Stimulated activated CD4-positive, alpha-beta T cell treated with anti-CD3 and anti-CD28 coated beads, Interleukin-15, amount 100 ng/mL, for 24 hours (primary cell): ENCODE results near the gene ACCS.

Source experiments
- DNase-seq: peaks from one replicate; pipeline ENCODE4 v3.0.0-alpha.2; 2020

Gene ACCS, protein sequence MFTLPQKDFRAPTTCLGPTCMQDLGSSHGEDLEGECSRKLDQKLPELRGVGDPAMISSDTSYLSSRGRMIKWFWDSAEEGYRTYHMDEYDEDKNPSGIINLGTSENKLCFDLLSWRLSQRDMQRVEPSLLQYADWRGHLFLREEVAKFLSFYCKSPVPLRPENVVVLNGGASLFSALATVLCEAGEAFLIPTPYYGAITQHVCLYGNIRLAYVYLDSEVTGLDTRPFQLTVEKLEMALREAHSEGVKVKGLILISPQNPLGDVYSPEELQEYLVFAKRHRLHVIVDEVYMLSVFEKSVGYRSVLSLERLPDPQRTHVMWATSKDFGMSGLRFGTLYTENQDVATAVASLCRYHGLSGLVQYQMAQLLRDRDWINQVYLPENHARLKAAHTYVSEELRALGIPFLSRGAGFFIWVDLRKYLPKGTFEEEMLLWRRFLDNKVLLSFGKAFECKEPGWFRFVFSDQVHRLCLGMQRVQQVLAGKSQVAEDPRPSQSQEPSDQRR

DNA sequence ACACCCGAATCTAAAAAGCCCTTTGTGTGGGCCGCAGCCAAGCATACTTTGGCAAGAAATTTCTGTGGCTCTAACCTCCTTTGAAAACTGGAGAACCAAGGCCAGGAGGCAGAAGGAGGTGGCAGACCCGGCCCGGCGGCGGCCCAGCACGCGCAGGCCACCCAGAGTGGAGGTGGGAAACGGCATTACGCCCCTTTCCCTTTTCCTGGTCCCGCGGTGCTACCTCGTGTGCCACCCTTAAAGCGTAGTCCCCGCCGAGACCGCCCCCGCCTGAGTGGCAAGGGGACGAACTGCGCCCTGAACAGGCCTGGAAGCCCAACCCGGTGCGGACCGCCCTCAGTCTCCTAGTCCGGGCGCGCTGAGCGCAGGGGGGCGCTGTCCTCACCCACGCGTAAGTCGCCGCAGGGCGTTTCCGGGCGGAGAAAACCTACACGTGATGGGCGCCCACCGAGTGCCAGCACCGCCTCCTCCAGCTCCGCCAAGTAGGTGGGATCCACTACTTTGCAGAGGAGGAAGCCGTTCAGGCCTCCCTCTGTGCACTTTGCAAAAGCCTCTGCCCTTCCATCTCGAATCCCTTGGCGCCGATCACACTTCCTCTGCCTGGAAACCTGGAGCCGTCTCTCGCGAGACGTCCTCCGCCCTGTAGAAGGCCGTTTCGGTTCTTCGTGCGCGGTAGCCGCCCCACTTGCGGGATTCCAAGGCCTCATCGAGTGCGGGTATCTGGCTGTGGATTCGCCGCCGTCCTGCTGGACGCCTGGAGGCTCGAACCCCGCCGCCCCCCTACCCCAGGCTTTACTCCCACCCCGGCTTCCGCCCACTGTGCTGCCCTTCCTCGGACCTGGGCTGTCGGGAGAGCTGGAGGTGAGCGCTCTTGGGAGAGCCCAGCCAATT is at the start of gene ACCS:
Gene ACCS (plus strand): TSS at position 430 of the 891 bp plus-strand sequence. CDS start 1,358 bp downstream, outside the sequence.
- peak; percentile 91 for DNase-seq

- DNase-seq, result no peak
These were observed 49.3 kb upstream of the ACCS start for GRCh38 chr11:44016546-44017442.

- no peak for DNase-seq
These were observed 48.5 kb upstream of the ACCS start for GRCh38 chr11:44017443-44018126.

DNA sequence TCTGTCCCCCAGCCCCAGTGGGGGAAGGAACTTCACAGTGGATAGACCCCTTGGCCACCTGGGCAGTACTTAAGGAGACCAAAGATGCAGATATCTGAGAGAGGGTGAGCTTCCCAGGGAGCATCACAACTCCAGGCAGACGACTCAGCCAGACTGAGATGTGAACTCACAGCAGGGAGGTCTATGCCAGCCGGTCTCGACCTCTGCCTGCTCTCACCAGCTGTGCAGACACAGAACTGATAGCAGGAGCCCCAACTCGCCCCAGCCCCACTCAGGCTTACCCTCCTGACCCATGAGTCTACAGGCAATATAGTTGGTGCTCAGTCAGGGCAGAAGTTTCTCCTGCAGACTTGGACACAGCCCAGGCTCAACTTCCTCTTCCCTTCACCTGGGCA is 47.9 kb upstream of the ACCS start:
- DNase-seq, result no peak

DNA sequence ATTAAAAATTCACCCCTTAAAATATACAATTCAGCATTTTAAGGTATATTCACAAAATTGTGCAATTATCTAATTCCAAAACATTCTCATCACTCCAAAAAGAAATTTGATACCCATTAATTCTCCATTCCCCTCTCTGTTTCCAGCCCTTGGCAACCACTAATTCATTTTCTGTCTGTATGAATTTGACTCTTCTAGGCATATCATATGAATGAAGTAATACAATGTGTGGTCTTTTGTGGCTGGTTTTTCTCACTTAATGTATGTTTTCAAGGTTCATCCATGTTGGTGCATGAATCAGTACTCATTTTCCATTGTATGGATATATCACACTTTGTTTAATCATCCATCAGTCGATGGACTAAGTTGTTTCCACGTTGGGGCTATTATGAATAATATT is 47.2 kb upstream of the ACCS start:
- no peak for DNase-seq

DNA sequence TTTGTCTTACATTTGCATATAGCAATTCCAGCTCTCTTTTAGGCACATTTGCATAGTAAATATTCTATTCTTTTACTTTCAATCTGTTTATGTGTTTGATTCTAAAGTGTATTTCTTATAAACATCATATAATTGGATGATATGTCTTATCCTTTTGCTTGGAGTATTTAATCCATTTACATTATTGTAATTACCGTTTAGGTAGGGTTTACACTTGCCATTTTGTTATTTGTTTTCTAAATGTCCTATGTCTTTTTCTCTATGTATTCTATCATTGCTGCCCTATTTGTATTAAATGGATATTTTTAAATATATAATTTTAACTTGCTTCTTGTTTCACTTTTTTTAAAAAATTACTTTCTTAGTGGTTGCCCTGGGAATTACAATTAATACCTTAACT is 41.1 kb upstream of the ACCS start:
- no peak for DNase-seq

DNA sequence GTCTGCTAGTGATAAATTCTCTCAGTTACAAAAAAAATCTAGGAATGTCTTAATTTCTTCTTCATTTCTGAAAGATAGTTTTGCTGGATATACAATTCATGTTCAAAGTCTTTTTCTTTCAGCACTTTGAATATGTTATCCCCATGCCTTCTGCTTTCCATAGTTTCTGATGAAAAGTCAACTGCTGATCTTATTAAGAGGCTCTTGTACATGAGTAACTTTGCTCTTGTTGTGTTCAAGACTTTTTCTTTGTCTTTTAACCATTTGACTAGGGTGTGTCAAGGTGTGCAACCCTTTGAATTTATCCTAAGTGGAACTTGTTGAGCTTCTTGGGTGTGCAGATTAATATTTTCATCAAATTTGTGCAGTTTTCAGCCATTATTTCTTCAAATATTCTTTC is 40.3 kb upstream of the ACCS start:
- no peak for DNase-seq

DNA sequence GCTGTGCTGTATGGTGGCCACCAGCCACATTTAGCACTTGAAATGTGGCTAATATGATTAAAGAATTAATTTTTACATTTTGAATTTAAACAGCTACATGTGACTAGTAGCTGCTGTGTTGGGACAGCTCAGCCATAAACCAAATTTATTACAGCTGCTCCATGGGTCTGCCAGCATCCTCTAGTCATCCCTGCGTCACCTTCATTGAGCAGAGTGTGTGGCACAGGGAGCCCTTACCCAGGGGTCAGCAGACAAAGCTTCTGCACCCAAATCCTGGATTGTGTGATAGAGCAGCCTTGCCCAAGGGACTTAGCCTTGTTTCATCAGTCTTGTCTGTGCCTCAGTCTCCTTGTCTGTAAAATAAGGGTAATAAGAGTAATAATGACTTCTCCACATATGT is 37.7 kb upstream of the ACCS start:
- no peak for DNase-seq

- DNase-seq, result no peak
These were observed 37.1 kb upstream of the ACCS start for GRCh38 chr11:44028816-44029506.

DNA sequence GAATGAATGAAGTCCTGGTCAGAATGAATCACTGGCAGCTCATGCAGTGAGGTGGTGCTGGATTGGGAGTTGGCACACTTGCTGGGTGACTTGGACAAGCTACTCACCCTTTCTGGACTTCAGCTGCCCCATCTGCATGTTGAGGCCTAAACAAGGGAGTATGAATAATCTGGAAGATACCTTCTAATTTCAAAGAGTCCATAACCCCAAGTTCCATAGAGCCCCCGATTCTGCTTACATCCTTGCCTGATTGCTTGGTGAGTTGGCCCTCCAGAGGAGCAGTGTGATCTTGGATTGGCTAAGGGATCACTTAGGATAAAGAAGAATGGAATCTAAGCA is 36.6 kb upstream of the ACCS start:
- no peak for DNase-seq

DNA sequence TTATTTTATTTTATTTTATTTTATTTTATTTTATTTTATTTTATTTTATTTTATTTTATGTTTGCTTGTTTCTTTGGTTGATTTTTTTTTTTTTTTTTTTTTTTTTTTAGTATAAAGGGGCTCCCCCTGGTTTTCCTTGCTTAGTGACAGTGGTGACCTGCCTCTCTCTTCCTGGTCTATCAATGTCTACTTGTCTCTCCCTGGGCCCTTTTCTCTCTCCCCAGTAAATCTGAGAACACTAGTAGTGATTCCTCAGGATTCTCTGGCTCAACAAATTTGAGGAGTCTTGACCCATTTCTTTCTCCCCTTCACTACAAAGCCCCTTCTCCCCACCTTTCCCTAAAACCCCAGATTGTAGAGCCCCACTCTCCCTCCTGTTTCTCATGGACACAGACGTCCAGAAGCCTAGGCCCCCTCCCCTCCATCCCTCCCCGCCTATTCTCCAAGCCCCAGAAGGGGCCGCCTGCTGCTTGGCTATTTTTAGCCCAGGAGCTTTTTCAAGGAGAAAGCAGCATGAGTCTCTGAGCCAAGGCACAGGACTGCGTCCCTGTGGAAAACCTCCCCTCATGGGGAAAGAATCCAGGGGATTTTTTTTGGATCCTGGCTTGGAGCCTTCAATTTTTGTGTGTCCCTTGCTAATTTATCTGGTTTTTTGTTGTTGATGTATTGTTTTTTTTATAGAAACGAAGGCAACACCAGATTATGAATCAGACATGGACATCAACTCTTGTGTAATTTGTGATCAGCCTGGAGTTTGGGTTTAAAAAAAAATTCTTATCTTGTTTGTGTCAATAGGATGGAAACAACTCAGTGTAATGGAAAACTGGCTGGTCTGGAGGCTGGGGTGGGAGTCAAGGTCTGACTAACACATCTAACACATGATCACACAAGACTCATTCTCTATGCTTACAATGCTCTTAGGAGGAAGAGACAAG is 35.8 kb upstream of the ACCS start:
- DNase-seq, result no peak

DNA sequence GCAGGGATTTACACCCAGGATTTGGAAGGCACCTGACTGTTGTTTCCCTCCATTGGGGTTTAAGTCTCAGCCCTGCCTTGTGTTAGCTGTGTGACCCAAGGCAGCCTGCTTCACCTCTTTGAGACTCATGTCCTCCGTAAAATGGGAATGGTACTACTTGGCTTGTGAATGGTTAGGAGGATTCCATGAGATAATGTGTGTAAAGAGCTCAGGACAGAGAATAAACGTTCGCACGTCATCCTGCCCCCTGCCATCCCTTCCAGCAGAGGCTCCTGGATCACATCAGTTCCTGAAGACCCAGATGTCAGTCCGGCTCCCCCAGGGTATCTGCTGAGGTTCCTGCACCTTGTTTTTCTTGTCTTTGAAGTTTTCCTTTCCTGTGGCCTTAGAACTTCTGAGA is 35.1 kb upstream of the ACCS start:
- no peak for DNase-seq

- DNase-seq, result no peak
These were observed 34.5 kb upstream of the ACCS start for GRCh38 chr11:44031549-44031948.

DNA sequence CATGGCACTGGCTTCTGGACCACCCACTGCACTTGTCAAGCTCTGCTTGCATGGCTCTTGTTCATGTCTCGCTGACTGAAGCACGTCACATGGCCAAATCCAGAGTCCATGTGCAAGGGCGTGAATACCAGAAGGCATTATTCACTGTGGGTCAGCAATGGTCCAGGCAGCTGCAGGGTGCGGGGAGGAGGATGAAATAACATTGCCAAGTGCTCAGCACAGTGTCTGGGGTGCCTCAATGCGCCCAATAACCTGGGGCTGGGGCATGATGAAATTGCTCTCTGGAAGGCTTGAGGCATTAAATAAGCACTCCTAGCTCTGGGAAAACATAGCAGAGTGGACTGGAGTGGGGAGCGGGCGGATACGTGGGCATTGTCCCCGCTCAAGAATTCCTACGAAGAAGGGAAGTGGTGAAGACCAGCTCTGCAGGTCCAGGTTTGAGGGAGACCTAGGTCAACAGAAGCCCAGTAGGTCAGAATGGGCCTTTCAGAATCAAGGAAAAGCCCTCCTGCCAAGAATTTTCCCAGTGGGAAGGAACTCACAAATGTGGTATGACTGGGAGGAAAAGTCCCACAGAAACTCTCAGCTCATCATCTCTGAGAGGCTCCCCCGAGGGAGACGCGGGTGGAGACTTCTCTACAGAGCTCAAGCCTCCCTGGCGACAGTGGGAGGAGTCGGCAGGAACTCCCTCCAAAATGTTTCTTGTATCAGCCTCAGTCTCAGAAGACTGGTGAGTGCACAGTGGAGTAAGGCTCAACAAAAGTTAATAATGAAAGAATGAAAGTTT is 33.6 kb upstream of the ACCS start:
- no peak for DNase-seq

DNA sequence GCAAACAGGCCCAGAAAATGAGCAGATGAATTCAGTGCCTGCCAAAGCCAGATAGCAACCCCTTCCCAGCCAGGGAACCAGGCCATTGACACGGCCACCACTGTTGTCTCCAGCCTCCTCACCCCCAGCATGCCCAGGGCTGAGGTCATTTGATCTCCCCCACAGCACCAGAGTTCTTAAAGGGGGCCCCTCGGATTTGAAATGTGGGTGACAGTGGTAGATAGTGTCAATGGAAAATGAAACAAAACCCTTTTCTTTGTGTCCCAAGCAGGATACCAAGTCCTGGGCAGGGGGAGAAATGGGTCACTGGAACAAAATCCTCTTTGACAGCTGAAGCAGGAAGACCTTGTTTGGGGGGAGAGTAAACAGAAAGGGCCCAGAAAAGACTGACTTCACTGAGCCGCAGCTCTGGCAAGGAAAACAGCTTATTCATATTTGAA is 32.6 kb upstream of the ACCS start:
- no peak for DNase-seq

DNA sequence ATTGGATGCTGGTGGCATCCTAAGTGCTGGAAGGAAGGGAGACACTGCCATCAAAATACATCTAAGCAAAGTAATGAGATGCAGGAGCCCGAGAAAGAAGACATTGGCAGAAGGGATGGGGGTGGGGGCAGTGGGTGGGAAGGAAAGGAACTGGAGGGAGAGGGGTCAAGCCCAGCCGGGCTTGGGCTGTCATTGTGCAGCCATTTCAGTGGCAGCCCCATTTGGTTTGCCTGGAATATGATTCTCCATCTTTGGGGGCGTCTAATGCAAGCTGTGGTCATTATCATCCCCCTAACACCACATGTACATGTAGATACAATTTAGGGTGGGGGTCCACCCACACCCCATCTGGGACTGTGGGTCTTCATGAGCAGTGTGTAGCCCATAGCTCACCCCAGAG is 32.2 kb upstream of the ACCS start:
- no peak for DNase-seq

DNA sequence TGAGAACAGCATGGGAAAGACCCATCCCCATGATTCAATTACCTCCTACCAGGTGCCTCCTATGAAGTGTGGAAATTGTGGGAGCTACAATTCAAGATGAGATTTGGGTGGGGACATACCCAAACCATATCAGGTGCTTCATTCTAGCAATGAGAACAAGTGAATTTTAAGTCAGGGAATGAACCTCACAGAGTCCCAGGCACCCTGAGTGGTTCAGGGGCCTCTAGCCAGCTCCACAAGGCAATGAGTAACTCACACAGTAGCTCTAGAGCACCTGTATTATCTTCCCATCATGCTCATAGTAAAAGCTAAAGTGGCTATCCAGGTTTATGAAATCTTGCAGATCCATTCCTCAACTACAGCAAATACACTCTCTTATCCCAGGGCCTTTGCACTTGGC is 31.4 kb upstream of the ACCS start:
- DNase-seq, result no peak

DNA sequence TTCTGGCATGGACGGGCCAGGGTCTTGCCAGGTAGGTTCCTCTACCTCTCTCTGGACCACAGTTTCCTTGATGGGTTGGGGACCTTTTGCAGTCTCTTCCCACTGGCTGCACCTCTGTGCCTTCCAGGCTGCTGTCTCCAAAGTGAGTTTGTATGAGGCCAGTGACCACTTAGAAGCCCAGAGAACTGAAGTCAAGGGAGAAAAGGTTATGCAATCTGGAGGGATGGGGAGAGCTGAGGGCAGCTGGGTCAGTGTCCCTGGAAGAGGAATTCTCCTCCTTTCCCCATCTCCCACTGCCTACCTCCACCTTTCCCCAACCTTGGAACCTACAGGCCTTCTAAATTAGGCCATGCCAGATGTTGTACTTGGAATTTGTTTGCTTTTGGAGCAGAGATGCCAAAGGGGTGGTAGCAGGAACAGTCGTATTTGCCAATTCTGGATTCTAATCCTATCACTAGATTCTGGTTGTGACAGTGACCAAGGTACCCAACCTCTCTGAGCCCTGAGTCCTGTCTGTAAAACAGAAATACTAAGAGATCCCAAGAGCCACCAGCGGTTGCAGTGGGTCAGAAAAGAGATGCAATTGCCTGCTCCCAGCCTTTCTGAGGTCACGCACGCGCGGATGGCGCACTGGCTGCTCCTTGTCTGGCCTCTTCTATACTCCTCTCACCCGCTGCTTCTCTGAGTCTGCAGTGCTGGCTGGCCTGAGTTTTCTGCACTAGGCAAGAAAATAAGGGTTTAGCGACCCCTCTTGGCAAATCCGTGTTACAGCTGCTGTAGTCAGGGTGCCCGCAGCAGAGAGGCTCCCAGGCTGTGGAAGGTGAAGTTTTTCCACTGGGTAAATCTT is 29.0 kb upstream of the ACCS start:
- peak; percentile 46 for DNase-seq

DNA sequence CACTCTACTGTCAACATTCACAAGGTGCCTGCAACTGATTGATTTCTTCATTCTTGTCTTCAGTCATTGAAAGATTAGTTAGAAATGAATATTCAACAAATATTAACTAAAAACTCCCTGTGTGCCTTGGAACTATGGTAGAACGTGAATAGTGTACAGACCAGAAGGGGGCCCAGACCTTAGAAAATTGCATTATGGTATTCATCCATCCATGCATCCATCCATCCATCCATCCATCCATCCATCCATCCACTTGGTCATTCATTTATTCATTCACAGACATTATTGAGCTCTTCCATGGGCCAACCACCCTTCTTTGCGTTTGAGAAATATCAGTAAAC is 28.4 kb upstream of the ACCS start:
- no peak for DNase-seq
